Measurements from ENCODE around the gene CENPE.

- TF ChIP-seq CTCF (IDR thresholded peaks at IDR 0.05), result no peak
- TF ChIP-seq POLR2A (IDR thresholded peaks at IDR 0.05), result no peak
These were observed 53.2 kb downstream of the CENPE start for GRCh38 chr4:103144926-103145325.

Measured in testis (tissue), 2 donors.